ENCODE results near the gene NTRK3.

Gene NTRK3

GRCh38 chr15:87924433-87924832, 332.1 kb downstream of the NTRK3 start:
- TF ChIP-seq CTCF (IDR thresholded peaks at IDR 0.05; ENCODE audit: borderline replicate concordance, insufficient read depth, low read depth, low read length), result no peak
- H3K4me3 ChIP-seq (ENCODE audit: low read depth, low read length), result no peak overlapping the region

DNA sequence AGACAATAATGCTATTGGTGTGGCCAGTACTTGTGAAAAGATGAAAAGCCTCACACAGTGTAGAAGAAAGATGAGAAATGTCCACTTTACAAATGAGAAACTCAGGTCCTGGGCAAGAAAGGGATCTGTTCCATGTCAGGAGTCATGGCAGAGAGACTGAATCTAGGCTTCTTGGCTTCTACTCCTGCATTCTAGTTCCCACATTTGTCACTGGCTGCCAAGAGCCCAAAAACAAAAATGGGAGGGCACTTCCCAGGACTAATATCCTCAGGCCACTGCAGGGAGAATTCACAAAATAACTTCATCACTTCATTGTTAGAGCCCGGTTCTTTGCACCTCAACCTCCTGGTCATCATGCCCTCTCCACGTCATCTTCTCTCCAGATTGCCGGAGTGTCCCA, 337.5 kb downstream of the NTRK3 start:
- TF ChIP-seq CTCF (IDR thresholded peaks at IDR 0.05; ENCODE audit: borderline replicate concordance, insufficient read depth, low read depth, low read length), result no peak
- H3K4me3 ChIP-seq (ENCODE audit: low read depth, low read length), result no peak overlapping the region

DNA sequence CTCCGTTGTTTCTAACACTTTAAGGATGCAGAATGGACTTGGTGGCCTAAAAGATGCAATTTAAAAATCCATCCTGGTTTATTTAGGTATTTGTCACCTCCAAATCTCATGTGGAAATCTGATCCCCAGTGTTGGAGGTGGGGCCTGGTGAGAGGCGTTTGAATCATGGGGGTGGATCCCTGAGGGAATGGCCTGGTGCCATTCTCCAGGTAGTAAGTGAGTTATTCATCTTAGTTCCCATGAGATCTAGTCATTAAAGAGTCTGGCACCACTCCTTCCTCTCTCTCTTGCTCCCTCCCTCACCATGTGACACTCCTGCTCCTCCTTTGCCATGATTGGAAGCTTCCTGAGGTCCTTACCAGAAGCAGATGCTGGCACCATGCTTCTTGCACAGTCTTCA, 339.1 kb downstream of the NTRK3 start:
- H3K4me3 ChIP-seq (ENCODE audit: low read depth, low read length), result no peak overlapping the region
- TF ChIP-seq CTCF (IDR thresholded peaks at IDR 0.05; ENCODE audit: borderline replicate concordance, insufficient read depth, low read depth, low read length), result no peak

- no peak overlapping the region for H3K4me3 ChIP-seq (ENCODE audit: low read depth, low read length)
- TF ChIP-seq CTCF (IDR thresholded peaks at IDR 0.05; ENCODE audit: borderline replicate concordance, insufficient read depth, low read depth, low read length), result no peak
Observed at GRCh38 chr15:87916208-87916607, 340.3 kb downstream of the NTRK3 start.

DNA sequence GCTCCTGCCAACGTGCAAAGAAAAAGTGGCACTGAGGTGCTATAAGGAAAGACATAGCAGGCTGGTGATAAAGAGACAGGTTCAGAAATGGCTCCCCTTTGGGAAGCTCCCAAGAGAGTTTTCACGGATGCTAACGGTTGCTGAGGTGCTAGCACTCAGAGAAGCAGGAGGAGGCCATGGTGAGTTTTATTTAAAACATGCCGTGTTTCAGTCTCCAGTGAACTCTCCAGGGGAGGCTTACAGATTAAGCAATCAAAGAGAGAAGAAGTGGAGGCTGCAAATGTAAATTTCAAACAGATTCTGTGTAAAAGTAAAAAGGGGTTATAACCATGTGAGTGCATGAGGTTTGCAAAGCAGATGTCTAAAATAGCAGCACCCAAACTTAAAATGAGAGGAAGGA, 346.2 kb downstream of the NTRK3 start:
- H3K4me3 ChIP-seq (ENCODE audit: low read depth, low read length), result no peak overlapping the region
- TF ChIP-seq CTCF (IDR thresholded peaks at IDR 0.05; ENCODE audit: borderline replicate concordance, insufficient read depth, low read depth, low read length), result no peak

- no peak overlapping the region for H3K4me3 ChIP-seq (ENCODE audit: low read depth, low read length)
- TF ChIP-seq CTCF (IDR thresholded peaks at IDR 0.05; ENCODE audit: borderline replicate concordance, insufficient read depth, low read depth, low read length), result no peak
Observed at GRCh38 chr15:87907676-87908446, 348.7 kb downstream of the NTRK3 start.

DNA sequence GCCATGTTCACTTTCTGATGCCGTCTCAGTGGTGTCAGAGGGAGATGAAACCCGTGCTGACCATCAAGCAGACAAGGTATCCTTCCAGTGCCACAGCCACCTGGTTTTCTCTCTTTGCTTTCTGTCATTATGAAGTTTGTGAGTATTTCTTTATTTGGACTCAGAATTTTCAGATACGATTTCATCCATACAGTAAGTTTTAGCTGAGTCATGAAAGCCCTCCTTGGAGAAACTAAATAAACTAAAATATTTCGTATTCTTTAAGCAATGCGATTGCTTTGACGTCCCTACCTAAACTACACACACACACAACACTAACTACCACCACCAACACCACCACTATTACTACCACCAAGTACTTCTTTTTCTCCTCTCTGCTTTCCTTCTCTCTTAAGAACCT, 350.1 kb downstream of the NTRK3 start:
- no peak for TF ChIP-seq CTCF (IDR thresholded peaks at IDR 0.05; ENCODE audit: borderline replicate concordance, insufficient read depth, low read depth, low read length)

More for the DNA sequence above, 350.1 kb downstream of the NTRK3 start:
- H3K4me3 ChIP-seq (ENCODE audit: low read depth, low read length), result no peak overlapping the region
